Measurements from ENCODE around the gene FOXB2. TPM values are rescaled to one million over a fixed set of nuclear protein-coding genes. Genes with fewer than 3 reads are reported as not detected.
"Not testable (repeated sequence)": the region's sequence is repeated elsewhere in the genome, so short reads cannot be mapped to it uniquely, and the experiment has no call there.

FOXB2 gene
- not detected for total RNA-seq

GRCh38 chr9:77019236-77019925, at the start of gene FOXB2:
TSS of gene FOXB2 (plus strand) at chr9:77019655. CDS start at chr9:77019655, 0 bp downstream.
- no peak for ATAC-seq

GRCh38 chr9:76969716-76970115, 49.7 kb upstream of the FOXB2 start:
- no peak for ATAC-seq

GRCh38 chr9:76978831-76979230, 40.6 kb upstream of the FOXB2 start:
- ATAC-seq, result not testable (repeated sequence)

GRCh38 chr9:76980566-76980965, 38.9 kb upstream of the FOXB2 start:
- ATAC-seq, result no peak

- ATAC-seq, result no peak
These were observed 35.0 kb upstream of the FOXB2 start for GRCh38 chr9:76984486-76984885.

- no peak for ATAC-seq
These were observed 33.9 kb upstream of the FOXB2 start for GRCh38 chr9:76985581-76985980.

GRCh38 chr9:76987594-76988200, 31.8 kb upstream of the FOXB2 start:
- no peak for ATAC-seq

- no peak for ATAC-seq
These were observed 30.5 kb upstream of the FOXB2 start for GRCh38 chr9:76988941-76989340.

- no peak for ATAC-seq
These were observed 30.0 kb upstream of the FOXB2 start for GRCh38 chr9:76989501-76989900.

GRCh38 chr9:76996700-76997099, 22.8 kb upstream of the FOXB2 start:
- no peak for ATAC-seq

- no peak for ATAC-seq
These were observed 20.2 kb upstream of the FOXB2 start for GRCh38 chr9:76999261-76999660.

GRCh38 chr9:77000330-77000729, 19.1 kb upstream of the FOXB2 start:
- no peak for ATAC-seq

- no peak for ATAC-seq
These were observed 16.1 kb upstream of the FOXB2 start for GRCh38 chr9:77003366-77003765.

- no peak for ATAC-seq
These were observed 14.2 kb upstream of the FOXB2 start for GRCh38 chr9:77005216-77005615.

- no peak for ATAC-seq
These were observed 8.9 kb upstream of the FOXB2 start for GRCh38 chr9:77010527-77010926.

- peak; percentile 37 for ATAC-seq
These were observed 7.3 kb upstream of the FOXB2 start for GRCh38 chr9:77011973-77012821.

- no peak for ATAC-seq
These were observed 6.1 kb upstream of the FOXB2 start for GRCh38 chr9:77013206-77013931.

GRCh38 chr9:77013932-77014596, 5.4 kb upstream of the FOXB2 start:
- no peak for ATAC-seq

- no peak for ATAC-seq
These were observed 4.7 kb upstream of the FOXB2 start for GRCh38 chr9:77014597-77015263.

GRCh38 chr9:77015327-77016048, 4.0 kb upstream of the FOXB2 start:
- ATAC-seq, result no peak

- ATAC-seq, result no peak
These were observed 3.3 kb upstream of the FOXB2 start for GRCh38 chr9:77016121-77016525.
